ENCODE measurements around the gene IGSF22. TPM values are rescaled to one million over a fixed set of nuclear protein-coding genes. Genes with fewer than 3 reads are reported as not detected.
"Not testable (repeated sequence)": the region's sequence is repeated elsewhere in the genome, so short reads cannot be mapped to it uniquely, and the experiment has no call there.

Gene IGSF22
- total RNA-seq, 5 donors from 2014 or later (not counting 1 experiment from before 2014, with no cell fraction given) = 2.1 to 3.7 (median 2.8) TPM

- Histone ChIP-seq H3K4me3 (ENCODE audit: control insufficient read depth in 1 of 2, extremely low read depth in 1 of 2, low read length in 1 of 2) (no peak overlapping the region), H3K27me3 (replicated peaks in 1 of 2; ENCODE audit: control insufficient read depth in 2 of 2, extremely low read depth in 1 of 2, insufficient read depth in 2 of 2, low read length in 1 of 2) (no peaks in the 10 kb centered on the region), H3K9me3 (no peaks in the 10 kb centered on the region), H3K4me1 (ENCODE audit: control insufficient read depth in 1 of 2, extremely low read depth in 1 of 2, insufficient read depth in 2 of 2, low read length in 2 of 2) (peaks cover 2 to 7% of the 10 kb centered on the region in 2 experiments), H3K27ac (ENCODE audit: low read length) (no peak overlapping the region), H3K36me3 (ENCODE audit: control insufficient read depth in 2 of 2, extremely low read depth in 1 of 2, insufficient read depth in 1 of 2, low read length in 1 of 2) (no peaks in the 10 kb centered on the region)
- Mint-ChIP-seq H3K27ac (no peak overlapping the region), H3K36me3 (no peaks in the 10 kb centered on the region), H3K4me3 (no peak overlapping the region), H3K4me1 (peaks cover 16 to 22% (median 16%) of the 10 kb centered on the region in 3 donors), H3K9me3 (no peaks in the 10 kb centered on the region), H3K27me3 (no peaks in the 10 kb centered on the region)
- 76% methylated on average over 2 of the region's 3 CpGs for WGBS (ENCODE audit: insufficient coverage)
- CTCF ChIA-PET = interaction anchor here in 1 of 2 donors (0.6 kb wide), 1 partner anchor 604 kb away, joined by 3 read pairs; no protein-coding TSS in a partner anchor
- no peak for ATAC-seq (replicated peaks in 1 of 4)
- POLR2A ChIA-PET = interaction anchor here in 1 of 2 donors (0.6 kb wide), 1 partner anchor 9 kb away, joined by 4 read pairs; no protein-coding TSS in a partner anchor
- DNase-seq = no peak
Observed at GRCh38 chr11:18677560-18677959, 48.4 kb downstream of the IGSF22 start.

GRCh38 chr11:18676803-18677202, 49.2 kb downstream of the IGSF22 start:
- peaks cover 20 to 27% (median 22%) of the 10 kb centered on the region in 3 donors for H3K4me1 Mint-ChIP-seq
- H3K36me3 Mint-ChIP-seq = no peaks in the 10 kb centered on the region
- H3K4me3 Mint-ChIP-seq = no peak overlapping the region
- H3K4me1 ChIP-seq (ENCODE audit: control insufficient read depth in 1 of 2, extremely low read depth in 1 of 2, insufficient read depth in 2 of 2, low read length in 2 of 2) = peaks cover 9 to 11% of the 10 kb centered on the region in 2 experiments
- ATAC-seq (replicated peaks in 1 of 4) (no peak), DNase-seq (no peak)
- H3K9me3 Mint-ChIP-seq = no peaks in the 10 kb centered on the region
- no peaks in the 10 kb centered on the region for H3K9me3 ChIP-seq
- CTCF ChIA-PET = interaction anchor here in 1 of 2 donors (0.9 kb wide), 1 partner anchor 9 kb away, joined by 3 read pairs; no protein-coding TSS in a partner anchor
- POLR2A ChIA-PET = no interaction called here
- WGBS (ENCODE audit: insufficient coverage) = 100% methylated on average over 1 of the region's 4 CpGs
- H3K27me3 Mint-ChIP-seq = no peaks in the 10 kb centered on the region
- H3K36me3 ChIP-seq (ENCODE audit: control insufficient read depth in 2 of 2, extremely low read depth in 1 of 2, insufficient read depth in 1 of 2, low read length in 1 of 2) = no peaks in the 10 kb centered on the region
- no peak overlapping the region for H3K27ac Mint-ChIP-seq
- no peak overlapping the region for H3K27ac ChIP-seq (ENCODE audit: low read length)
- H3K4me3 ChIP-seq (ENCODE audit: control insufficient read depth in 1 of 2, extremely low read depth in 1 of 2, low read length in 1 of 2) = no peak overlapping the region
- no peaks in the 10 kb centered on the region for H3K27me3 ChIP-seq (replicated peaks in 1 of 2; ENCODE audit: control insufficient read depth in 2 of 2, extremely low read depth in 1 of 2, insufficient read depth in 2 of 2, low read length in 1 of 2)

GRCh38 chr11:18672209-18672608, 53.8 kb downstream of the IGSF22 start:
- Mint-ChIP-seq H3K4me1 (peaks cover 44 to 54% (median 44%) of the 10 kb centered on the region in 3 donors), H3K27ac (peak overlapping the region; percentile 91 to 95), H3K4me3 (peak overlapping the region; percentile 69 to 75 (median 73))
- Histone ChIP-seq H3K4me3 (ENCODE audit: control insufficient read depth in 1 of 2, extremely low read depth in 1 of 2, low read length in 1 of 2) (peak overlapping the region in 1 of 2 donors; percentile 10), H3K4me1 (ENCODE audit: control insufficient read depth in 1 of 2, extremely low read depth in 1 of 2, insufficient read depth in 2 of 2, low read length in 2 of 2) (peaks cover 7 to 19% of the 10 kb centered on the region in 2 experiments), H3K27ac (ENCODE audit: low read length) (peak overlapping the region; percentile 68)
- H3K9me3 ChIP-seq; H3K27me3 Mint-ChIP-seq; H3K27me3 ChIP-seq (replicated peaks in 1 of 2; ENCODE audit: control insufficient read depth in 2 of 2, extremely low read depth in 1 of 2, insufficient read depth in 2 of 2, low read length in 1 of 2); H3K36me3 ChIP-seq (ENCODE audit: control insufficient read depth in 2 of 2, extremely low read depth in 1 of 2, insufficient read depth in 1 of 2, low read length in 1 of 2); H3K9me3 Mint-ChIP-seq; H3K36me3 Mint-ChIP-seq: not testable (repeated sequence)
- DNase-seq (peak; percentile 12 to 80 (median 48)), ATAC-seq (replicated peaks in 1 of 4) (peak; percentile 94 to 100 (median 98))
- no CpG with 5 or more reads among the region's 7 CpGs for WGBS (ENCODE audit: insufficient coverage)
- ChIA-PET CTCF (interaction anchor here in 1 of 2 donors (0.9 to 2.0 kb wide), 5 partner anchors 18 to 131 kb away, joined by 3 to 9 read pairs (median 4); partner anchors contain the start of gene SPTY2D1), POLR2A (interaction anchor here (0.6 to 1.1 kb wide), 5 partner anchors 23 to 145 kb away, joined by 3 to 8 read pairs (median 5); partner anchors contain the start of genes TMEM86A (in 1 of the 2) and TSG101 (in 1 of the 2))

- Histone ChIP-seq H3K4me1 (ENCODE audit: control insufficient read depth in 1 of 2, extremely low read depth in 1 of 2, insufficient read depth in 2 of 2, low read length in 2 of 2) (peaks cover 7 to 19% of the 10 kb centered on the region in 2 experiments), H3K4me3 (ENCODE audit: control insufficient read depth in 1 of 2, extremely low read depth in 1 of 2, low read length in 1 of 2) (no peak overlapping the region), H3K27me3 (replicated peaks in 1 of 2; ENCODE audit: control insufficient read depth in 2 of 2, extremely low read depth in 1 of 2, insufficient read depth in 2 of 2, low read length in 1 of 2) (peaks cover 0 to 3% of the 10 kb centered on the region in 2 experiments), H3K27ac (ENCODE audit: low read length) (no peak overlapping the region), H3K9me3 (no peaks in the 10 kb centered on the region), H3K36me3 (ENCODE audit: control insufficient read depth in 2 of 2, extremely low read depth in 1 of 2, insufficient read depth in 1 of 2, low read length in 1 of 2) (no peaks in the 10 kb centered on the region)
- CTCF ChIA-PET = no interaction called here
- POLR2A ChIA-PET = no interaction called here
- H3K36me3 Mint-ChIP-seq = no peaks in the 10 kb centered on the region
- peaks cover 44 to 59% (median 44%) of the 10 kb centered on the region in 3 donors for H3K4me1 Mint-ChIP-seq
- no peak for DNase-seq
- WGBS (ENCODE audit: insufficient coverage) = 43% methylated on average over 1 of the region's 2 CpGs
- peaks cover 0 to 2% of the 10 kb centered on the region in 2 donors for H3K27me3 Mint-ChIP-seq
- no peak for ATAC-seq (replicated peaks in 1 of 4)
- peak overlapping the region in 1 of 3 donors; percentile 43 for H3K4me3 Mint-ChIP-seq
- H3K27ac Mint-ChIP-seq = peak overlapping the region; percentile 75 to 81
- H3K9me3 Mint-ChIP-seq = no peaks in the 10 kb centered on the region
Observed at GRCh38 chr11:18671246-18671645, 54.7 kb downstream of the IGSF22 start.

GRCh38 chr11:18669711-18670110, 56.3 kb downstream of the IGSF22 start:
- Mint-ChIP-seq H3K27me3 (peaks cover 0 to 2% of the 10 kb centered on the region in 2 donors), H3K27ac (peak overlapping the region; percentile 81 to 86), H3K36me3 (no peaks in the 10 kb centered on the region), H3K9me3 (no peaks in the 10 kb centered on the region), H3K4me1 (peaks cover 48 to 69% (median 52%) of the 10 kb centered on the region in 3 donors), H3K4me3 (no peak overlapping the region)
- ChIA-PET CTCF (interaction anchor here in 1 of 2 donors (0.5 kb wide), 1 partner anchor 105 kb away, joined by 3 read pairs; no protein-coding TSS in a partner anchor), POLR2A (no interaction called here)
- peaks cover 0 to 3% of the 10 kb centered on the region in 2 experiments for H3K27me3 ChIP-seq (replicated peaks in 1 of 2; ENCODE audit: control insufficient read depth in 2 of 2, extremely low read depth in 1 of 2, insufficient read depth in 2 of 2, low read length in 1 of 2)
- H3K9me3 ChIP-seq = no peaks in the 10 kb centered on the region
- DNase-seq = no peak
- no CpG with 5 or more reads among the region's 4 CpGs for WGBS (ENCODE audit: insufficient coverage)
- peaks cover 7 to 19% of the 10 kb centered on the region in 2 experiments for H3K4me1 ChIP-seq (ENCODE audit: control insufficient read depth in 1 of 2, extremely low read depth in 1 of 2, insufficient read depth in 2 of 2, low read length in 2 of 2)
- no peak overlapping the region for H3K4me3 ChIP-seq (ENCODE audit: control insufficient read depth in 1 of 2, extremely low read depth in 1 of 2, low read length in 1 of 2)
- no peak for ATAC-seq (replicated peaks in 1 of 4)
- no peaks in the 10 kb centered on the region for H3K36me3 ChIP-seq (ENCODE audit: control insufficient read depth in 2 of 2, extremely low read depth in 1 of 2, insufficient read depth in 1 of 2, low read length in 1 of 2)
- peak overlapping the region; percentile 7 for H3K27ac ChIP-seq (ENCODE audit: low read length)

- no peak for ATAC-seq (replicated peaks in 1 of 4)
- peak in 1 of 35 experiments; percentile 15 for DNase-seq
Observed at GRCh38 chr11:18669219-18669596, 56.8 kb downstream of the IGSF22 start.

More at GRCh38 chr11:18669219-18669596, 56.8 kb downstream of the IGSF22 start:
- Histone ChIP-seq H3K27ac (ENCODE audit: low read length) (no peak overlapping the region), H3K27me3 (replicated peaks in 1 of 2; ENCODE audit: control insufficient read depth in 2 of 2, extremely low read depth in 1 of 2, insufficient read depth in 2 of 2, low read length in 1 of 2) (peaks cover 0 to 3% of the 10 kb centered on the region in 2 experiments), H3K4me1 (ENCODE audit: control insufficient read depth in 1 of 2, extremely low read depth in 1 of 2, insufficient read depth in 2 of 2, low read length in 2 of 2) (peaks cover 7 to 19% of the 10 kb centered on the region in 2 experiments), H3K4me3 (ENCODE audit: control insufficient read depth in 1 of 2, extremely low read depth in 1 of 2, low read length in 1 of 2) (no peak overlapping the region), H3K9me3 (no peaks in the 10 kb centered on the region), H3K36me3 (ENCODE audit: control insufficient read depth in 2 of 2, extremely low read depth in 1 of 2, insufficient read depth in 1 of 2, low read length in 1 of 2) (no peaks in the 10 kb centered on the region)
- ChIA-PET POLR2A (no interaction called here), CTCF (interaction anchor here in 1 of 2 donors (0.5 kb wide), 1 partner anchor 105 kb away, joined by 3 read pairs; no protein-coding TSS in a partner anchor)
- H3K27me3 Mint-ChIP-seq = peaks cover 0 to 2% of the 10 kb centered on the region in 2 donors
- 20% methylated on average over 2 of the region's 2 CpGs for WGBS (ENCODE audit: insufficient coverage)
- H3K9me3 Mint-ChIP-seq = no peaks in the 10 kb centered on the region
- H3K36me3 Mint-ChIP-seq = no peaks in the 10 kb centered on the region
- peaks cover 48 to 69% (median 52%) of the 10 kb centered on the region in 3 donors for H3K4me1 Mint-ChIP-seq
- H3K27ac Mint-ChIP-seq = peak overlapping the region; percentile 81 to 86
- peak overlapping the region in 2 of 3 donors; percentile 26 to 37 for H3K4me3 Mint-ChIP-seq
